GM18858 (cell line): Measurements from ENCODE around the gene TGM2.
"Not testable (repeated sequence)": the region's sequence is repeated elsewhere in the genome, so short reads cannot be mapped to it uniquely, and the experiment has no call there.

Source experiments
- ATAC-seq: cut with Tn5 transposase; IDR thresholded peaks from one replicate; pipeline ENCODE4 v1.9.1; 2021; ENCODE audit not compliant: unreplicated experiment

The TGM2 gene

GRCh38 chr20:38119446-38119845, 45.6 kb downstream of the TGM2 start:
- no peak for ATAC-seq

GRCh38 chr20:38117635-38118034, 47.4 kb downstream of the TGM2 start:
- no peak for ATAC-seq

- ATAC-seq: no peak
These were observed 47.9 kb downstream of the TGM2 start for GRCh38 chr20:38117205-38117604.

- ATAC-seq: no peak
These were observed 48.5 kb downstream of the TGM2 start for GRCh38 chr20:38116409-38117165.

- no peak for ATAC-seq
These were observed 49.2 kb downstream of the TGM2 start for GRCh38 chr20:38115896-38116295.

- ATAC-seq: no peak
These were observed 49.9 kb downstream of the TGM2 start for GRCh38 chr20:38115205-38115604.

GRCh38 chr20:38114353-38114791, 50.7 kb downstream of the TGM2 start:
- ATAC-seq: no peak

GRCh38 chr20:38113401-38114325, 51.4 kb downstream of the TGM2 start:
- ATAC-seq: no peak

GRCh38 chr20:38112930-38113294, 52.2 kb downstream of the TGM2 start:
- ATAC-seq: no peak

GRCh38 chr20:38112261-38112929, 52.7 kb downstream of the TGM2 start:
- no peak for ATAC-seq

GRCh38 chr20:38111366-38112232, 53.5 kb downstream of the TGM2 start:
- ATAC-seq: no peak

- no peak for ATAC-seq
These were observed 54.4 kb downstream of the TGM2 start for GRCh38 chr20:38110525-38111178.

GRCh38 chr20:38109591-38110524, 55.2 kb downstream of the TGM2 start:
- ATAC-seq: no peak

GRCh38 chr20:38108986-38109541, 56.0 kb downstream of the TGM2 start:
- no peak for ATAC-seq

GRCh38 chr20:38108438-38108985, 56.6 kb downstream of the TGM2 start:
- ATAC-seq: no peak

GRCh38 chr20:38107916-38108315, 57.2 kb downstream of the TGM2 start:
- ATAC-seq: not testable (repeated sequence)

- not testable (repeated sequence) for ATAC-seq
These were observed 57.7 kb downstream of the TGM2 start for GRCh38 chr20:38107386-38107785.

- ATAC-seq: no peak
These were observed 58.6 kb downstream of the TGM2 start for GRCh38 chr20:38106461-38106860.
